SHP77 (cell line): ENCODE data around the gene LOXL1.

Experiments used
- DNase-seq, 2 experiments: peaks; one replicate each; lab custom pipeline; 2025; lab: John Stamatoyannopoulos, UW

The LOXL1 gene

DNA sequence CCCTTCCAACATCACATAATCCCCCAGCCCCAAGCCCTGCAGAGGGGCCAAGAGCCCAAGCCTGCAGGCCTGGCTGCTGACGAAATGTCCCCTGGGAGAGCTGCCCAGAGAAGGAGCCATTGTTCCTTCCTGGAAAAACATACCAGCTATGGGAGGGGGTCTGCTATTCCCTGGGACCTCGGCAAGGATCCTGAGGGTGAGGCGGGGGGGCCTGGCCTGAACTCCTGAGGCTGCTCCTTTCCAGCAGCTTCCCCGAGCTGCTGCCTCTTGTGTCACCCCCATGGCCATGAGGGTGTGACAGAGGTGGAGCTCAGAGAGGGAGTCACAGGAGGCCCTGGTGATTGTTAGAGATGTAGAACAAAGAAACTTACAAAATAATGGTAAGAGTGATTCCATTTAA is 12.9 kb downstream of the LOXL1 start:
- DNase-seq: no peak

GRCh38 chr15:73940061-73940981 is 14.1 kb downstream of the LOXL1 start:
- no peak for DNase-seq

- no peak for DNase-seq
These were observed 14.8 kb downstream of the LOXL1 start for GRCh38 chr15:73941044-73941443.

DNA sequence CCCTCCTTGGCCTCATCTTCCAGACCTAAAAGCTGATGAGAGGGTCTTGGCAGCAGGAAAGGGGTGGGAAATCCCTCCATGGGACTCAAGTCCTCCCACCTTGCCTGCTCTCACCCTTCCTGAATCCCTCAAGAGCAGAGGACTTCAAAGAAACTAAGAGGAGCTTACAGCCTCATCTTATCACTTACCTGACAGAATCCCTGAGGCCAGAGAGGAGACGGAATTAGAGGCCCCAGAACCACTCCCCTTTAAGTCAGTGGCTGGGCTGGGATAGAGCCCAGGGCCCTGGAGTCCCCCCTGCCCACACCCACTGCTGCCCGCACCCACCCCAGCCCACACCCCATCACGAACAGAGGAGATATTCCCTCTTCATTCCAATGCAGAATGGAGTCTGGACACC is 15.2 kb downstream of the LOXL1 start:
- DNase-seq: no peak

GRCh38 chr15:73941871-73942635 is 15.8 kb downstream of the LOXL1 start:
- no peak for DNase-seq

DNA sequence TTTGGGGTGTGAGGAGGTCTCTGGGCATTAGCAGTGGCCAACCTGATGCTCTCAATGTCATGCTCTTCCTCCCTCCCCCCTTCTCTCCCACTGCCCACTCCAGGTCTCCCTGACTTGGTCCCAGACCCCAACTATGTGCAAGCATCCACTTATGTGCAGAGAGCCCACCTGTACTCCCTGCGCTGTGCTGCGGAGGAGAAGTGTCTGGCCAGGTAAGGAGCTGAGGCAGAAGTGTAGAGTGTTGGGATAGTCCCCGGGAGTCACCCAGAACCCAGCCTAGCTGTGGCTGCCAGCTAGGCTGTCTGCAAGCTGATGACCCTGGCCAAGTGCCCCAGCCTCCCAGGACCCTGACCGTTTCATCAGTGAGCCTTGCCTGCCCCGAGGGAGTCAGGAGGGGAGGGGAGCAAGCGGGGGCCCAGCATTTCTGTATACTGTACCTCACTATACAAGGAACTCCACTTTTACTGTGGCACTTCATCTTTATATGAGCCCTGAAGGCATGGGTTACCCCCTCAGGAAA is 16.5 kb downstream of the LOXL1 start:
- no peak for DNase-seq

GRCh38 chr15:73944161-73945129 is 18.2 kb downstream of the LOXL1 start:
- DNase-seq: no peak

DNA sequence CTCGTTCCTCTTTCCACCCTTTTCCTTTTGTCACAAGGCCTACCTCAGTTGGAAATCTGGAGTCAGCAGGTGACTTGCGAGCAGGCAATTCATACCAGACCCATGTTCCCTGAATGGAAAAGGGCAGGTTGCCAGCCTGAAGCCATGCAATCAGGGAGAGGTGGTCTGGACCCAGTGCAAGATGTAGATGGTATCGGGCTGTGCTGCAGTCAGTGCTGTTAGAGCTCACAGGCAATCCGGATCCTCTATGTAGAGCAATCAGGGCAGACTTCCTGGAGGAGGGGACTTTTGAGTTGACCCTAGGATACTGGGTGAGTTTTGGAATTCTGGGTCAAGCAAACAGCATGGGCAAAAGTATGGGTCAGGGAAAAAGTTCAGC is 18.9 kb downstream of the LOXL1 start:
- DNase-seq: no peak

GRCh38 chr15:73946046-73946721 is 19.9 kb downstream of the LOXL1 start:
- no peak for DNase-seq

- no peak for DNase-seq
These were observed 20.6 kb downstream of the LOXL1 start for GRCh38 chr15:73946795-73947370.

DNA sequence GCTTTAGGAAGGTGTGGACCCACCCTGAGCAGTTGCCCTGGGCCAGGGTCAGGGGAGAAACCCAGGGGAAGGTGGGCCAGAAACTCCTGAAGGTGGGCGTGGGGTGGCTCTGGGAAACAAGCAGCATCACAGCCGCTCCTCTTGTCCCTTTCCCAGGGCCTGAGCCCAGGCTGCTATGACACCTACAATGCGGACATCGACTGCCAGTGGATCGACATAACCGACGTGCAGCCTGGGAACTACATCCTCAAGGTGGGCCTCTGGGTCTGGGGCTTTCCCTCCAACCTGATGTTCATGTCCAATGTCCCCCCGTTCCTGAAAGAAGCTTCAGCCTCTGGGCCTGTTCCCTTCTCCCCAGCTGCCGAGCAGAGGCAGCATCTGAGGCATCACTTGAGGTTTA is 21.4 kb downstream of the LOXL1 start:
- DNase-seq: no peak

DNA sequence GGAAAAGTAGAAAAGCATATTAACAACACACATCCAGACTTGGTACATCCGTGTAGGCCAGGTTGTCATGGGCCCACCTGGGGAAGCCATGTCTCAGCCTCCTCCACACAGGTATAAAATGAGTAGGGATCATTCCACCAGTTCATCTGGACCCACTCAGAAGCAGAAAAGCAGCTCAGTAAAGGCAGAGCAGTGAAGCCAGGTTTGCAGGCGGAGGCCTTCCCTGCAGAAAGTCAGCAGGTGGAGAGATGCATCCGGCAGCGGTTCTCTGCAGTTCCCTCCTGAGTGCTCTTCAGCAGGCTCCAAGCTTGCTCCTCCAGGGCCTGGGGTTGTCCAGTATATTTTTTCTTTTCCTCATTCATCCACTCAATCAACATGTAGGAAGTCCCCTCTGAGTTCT is 22.1 kb downstream of the LOXL1 start:
- no peak for DNase-seq

DNA sequence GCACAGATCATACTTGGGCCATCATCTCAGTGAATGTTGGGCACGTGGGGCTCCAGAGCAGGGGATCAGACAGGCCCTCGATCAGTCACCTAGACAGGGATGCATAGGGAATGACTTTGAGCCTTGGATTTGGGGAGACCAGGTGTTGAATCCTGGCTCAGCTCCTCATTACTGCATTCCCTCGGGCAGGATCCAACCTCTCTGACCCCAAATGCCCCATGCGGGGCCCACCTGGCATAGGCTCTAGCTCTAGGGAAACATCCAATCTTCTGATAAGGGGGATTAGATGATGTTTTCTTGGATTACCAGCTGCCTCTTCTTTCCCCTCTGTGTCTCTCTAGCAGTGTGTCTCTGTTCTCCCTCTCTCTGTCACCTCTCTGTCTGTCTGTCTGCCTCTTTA is 22.7 kb downstream of the LOXL1 start:
- DNase-seq: no peak

GRCh38 chr15:73949496-73949895 is 23.2 kb downstream of the LOXL1 start:
- no peak for DNase-seq

GRCh38 chr15:73950479-73950830 is 24.2 kb downstream of the LOXL1 start:
- no peak for DNase-seq

- peak; percentile 86 to 94 for DNase-seq
These were observed 24.7 kb downstream of the LOXL1 start for GRCh38 chr15:73950831-73951561.

- DNase-seq: no peak
These were observed 25.3 kb downstream of the LOXL1 start for GRCh38 chr15:73951601-73952000.

- no peak for DNase-seq
These were observed 26.1 kb downstream of the LOXL1 start for GRCh38 chr15:73952171-73952912.

- no peak for DNase-seq
These were observed 26.9 kb downstream of the LOXL1 start for GRCh38 chr15:73952913-73953750.
